Fibroblast of lung (primary cell): Measurements from ENCODE around the gene RPS19BP1. TPM values are rescaled to one million over a fixed set of nuclear protein-coding genes. Genes with fewer than 3 reads are reported as not detected.

Experiments used
- DNase-seq, 2 donors: peaks; one replicate each; pipeline versions ENCODE4 v3.0.0 to v3.0.0-alpha.2; 2010; ENCODE audit warnings: low read depth in 2 of 2
- H2AFZ ChIP-seq: 2 replicates; pipeline ENCODE4 v1.5.1; 2012; ENCODE audit warnings: low read length, control low read depth, inconsistent platforms
- H3K27ac ChIP-seq: 2 replicates; pipeline ENCODE4 v1.5.1; 2011; ENCODE audit warnings: low read length, control low read depth; ENCODE audit not compliant: insufficient read depth
- H3K27me3 ChIP-seq: 2 replicates; pipeline ENCODE4 v1.5.1; 2011; ENCODE audit warnings: mild to moderate bottlenecking, low read length; ENCODE audit not compliant: control insufficient read depth, insufficient read depth
- H3K36me3 ChIP-seq: 2 replicates; pipeline ENCODE4 v1.5.1; 2011; ENCODE audit warnings: low read length; ENCODE audit not compliant: control insufficient read depth, insufficient read depth
- H3K4me1 ChIP-seq: 2 replicates; pipeline ENCODE4 v1.5.1; 2011; ENCODE audit warnings: low read length; ENCODE audit not compliant: control insufficient read depth, insufficient read depth; ENCODE audit errors: extremely low read depth
- H3K4me2 ChIP-seq: 2 replicates; pipeline ENCODE4 v1.5.1; 2011; ENCODE audit warnings: low read length, control low read depth; ENCODE audit not compliant: insufficient read depth; ENCODE audit errors: extremely low read depth
- H3K4me3 ChIP-seq, 4 experiments: fragments of 200-600 bp in 1 of 4; sonication (generic) in 1 of 4; replicated peaks in 1 of 4; 2 replicates each; pipeline ENCODE4 v1.5.1; 2011 to 2016; ENCODE audit warnings: low read length in 4 of 4, low read depth in 3 of 4, mild to moderate bottlenecking in 3 of 4, control low read depth in 2 of 4, inconsistent platforms in 1 of 4, mixed read lengths in 1 of 4; ENCODE audit not compliant: insufficient read depth in 1 of 4; ENCODE audit errors: control extremely low read depth in 1 of 4
- H3K79me2 ChIP-seq: 2 replicates; pipeline ENCODE4 v1.5.1; 2012; ENCODE audit warnings: mild to moderate bottlenecking, low read length, inconsistent platforms; ENCODE audit not compliant: control insufficient read depth, insufficient read depth
- H3K9ac ChIP-seq: 2 replicates; pipeline ENCODE4 v1.5.1; 2011; ENCODE audit warnings: mild to moderate bottlenecking, low read length, control low read depth; ENCODE audit not compliant: insufficient read depth
- H3K9me3 ChIP-seq: 2 replicates; pipeline ENCODE4 v1.5.1; 2012; ENCODE audit warnings: low read depth, low read length; ENCODE audit not compliant: control insufficient read depth, insufficient read depth
- H4K20me1 ChIP-seq: 2 replicates; pipeline ENCODE4 v1.5.1; 2011; ENCODE audit warnings: low read length; ENCODE audit not compliant: control insufficient read depth, insufficient read depth; ENCODE audit errors: extremely low read depth
- EZH2 ChIP-seq: IDR thresholded peaks from 2 replicates; pipeline ENCODE4 v1.5.1; 2012; ENCODE audit warnings: low read length, control low read depth, mild to moderate bottlenecking; ENCODE audit errors: missing control alignments
- polyA plus RNA-seq, 2 donors: library from polyadenylated mRNA; depleted of rRNA in 1 of 2; stranded (reverse) in 1 of 2; unstranded in 1 of 2; fragments of >200 nt; gene quantifications; 2 replicates each; pipeline ENCODE4 v1.2.1, GENCODE V29; 2011 to 2012; ENCODE audit warnings: missing spikeins in 1 of 2
- total RNA-seq: library from RNA; depleted of rRNA; stranded (reverse); fragments of >200 nt; gene quantifications from 2 replicates; pipeline ENCODE4 v1.2.1, GENCODE V29; 2014
- TF ChIP-seq, protein P1 (sequence below), 2 donors: IDR thresholded peaks in 1 of 2; conservative IDR thresholded peaks in 1 of 2; 1 replicate in 1 of 2; 2 replicates in 1 of 2; pipeline ENCODE4 v1.5.1; 2011 to 2012; ENCODE audit warnings: low read length in 2 of 2, control low read depth in 1 of 2, inconsistent platforms in 1 of 2, low read depth in 1 of 2, mild to moderate bottlenecking in 1 of 2

Gene RPS19BP1
- total and polyA plus RNA-seq, 2 donors (not counting 1 experiment from before 2014, with no cell fraction given) = 41.6 to 44.3 TPM

DNA sequence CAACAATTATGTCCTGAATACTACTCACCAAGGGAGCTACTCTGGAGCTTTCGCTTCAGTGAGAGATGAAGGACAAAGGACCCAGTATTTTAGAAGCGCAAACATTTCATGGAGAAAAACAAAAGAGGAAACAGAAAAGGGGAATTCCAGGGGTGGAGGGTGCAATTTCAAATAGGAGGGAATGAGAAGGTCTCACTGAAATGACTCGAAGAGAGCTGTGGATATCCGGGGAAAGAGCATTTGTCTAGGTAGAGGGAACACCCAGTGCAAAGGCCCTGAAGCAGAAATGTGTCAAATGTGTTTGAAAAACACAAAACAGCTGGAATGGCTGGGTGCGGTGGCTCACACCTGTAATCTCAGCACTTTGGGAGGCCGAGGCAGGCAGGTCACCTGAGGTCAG lies 2.4 kb downstream of the RPS19BP1 start:
- H3K27ac ChIP-seq = no peak overlapping the region
- peaks cover 34% of the 10 kb centered on the region for H3K79me2 ChIP-seq
- H3K9me3 ChIP-seq = no peaks in the 10 kb centered on the region
- no peak overlapping the region for H3K4me3 ChIP-seq
- no peak overlapping the region for H3K9ac ChIP-seq
- H3K4me2 ChIP-seq = no peak overlapping the region
- no peak overlapping the region for H2AFZ ChIP-seq
- TF ChIP-seq, protein P1, sequence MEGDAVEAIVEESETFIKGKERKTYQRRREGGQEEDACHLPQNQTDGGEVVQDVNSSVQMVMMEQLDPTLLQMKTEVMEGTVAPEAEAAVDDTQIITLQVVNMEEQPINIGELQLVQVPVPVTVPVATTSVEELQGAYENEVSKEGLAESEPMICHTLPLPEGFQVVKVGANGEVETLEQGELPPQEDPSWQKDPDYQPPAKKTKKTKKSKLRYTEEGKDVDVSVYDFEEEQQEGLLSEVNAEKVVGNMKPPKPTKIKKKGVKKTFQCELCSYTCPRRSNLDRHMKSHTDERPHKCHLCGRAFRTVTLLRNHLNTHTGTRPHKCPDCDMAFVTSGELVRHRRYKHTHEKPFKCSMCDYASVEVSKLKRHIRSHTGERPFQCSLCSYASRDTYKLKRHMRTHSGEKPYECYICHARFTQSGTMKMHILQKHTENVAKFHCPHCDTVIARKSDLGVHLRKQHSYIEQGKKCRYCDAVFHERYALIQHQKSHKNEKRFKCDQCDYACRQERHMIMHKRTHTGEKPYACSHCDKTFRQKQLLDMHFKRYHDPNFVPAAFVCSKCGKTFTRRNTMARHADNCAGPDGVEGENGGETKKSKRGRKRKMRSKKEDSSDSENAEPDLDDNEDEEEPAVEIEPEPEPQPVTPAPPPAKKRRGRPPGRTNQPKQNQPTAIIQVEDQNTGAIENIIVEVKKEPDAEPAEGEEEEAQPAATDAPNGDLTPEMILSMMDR (conservative IDR thresholded peaks at IDR 0.05 in 1 of 2, IDR thresholded peaks at IDR 0.05 in 1 of 2; ENCODE audit: low read depth in 1 of 2, low read length in 2 of 2) = no peak
- no peak for TF ChIP-seq EZH2
- no peaks in the 10 kb centered on the region for H3K27me3 ChIP-seq
- H3K4me1 ChIP-seq = peaks cover 17% of the 10 kb centered on the region
- no peak for DNase-seq
- no peaks in the 10 kb centered on the region for H4K20me1 ChIP-seq
- H3K36me3 ChIP-seq = peaks cover 16% of the 10 kb centered on the region

DNA sequence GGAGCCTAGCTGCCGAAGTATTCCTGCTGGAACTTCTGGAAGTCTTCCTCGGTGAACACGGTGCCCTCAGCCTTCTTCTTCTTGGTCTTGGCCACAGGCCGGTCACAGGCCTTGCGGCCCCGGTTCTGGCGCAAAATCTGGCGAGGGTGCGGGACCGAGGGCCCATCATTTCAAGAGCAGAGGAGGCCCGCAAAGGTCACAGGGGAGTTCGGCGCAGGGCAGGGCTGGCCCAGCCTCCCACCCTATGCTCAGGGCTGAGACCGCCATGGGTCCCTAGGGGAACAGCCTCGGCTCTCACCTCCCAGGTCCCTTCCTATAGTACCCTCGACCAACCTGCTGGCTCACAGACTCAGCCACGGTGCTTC lies 3.1 kb downstream of the RPS19BP1 start:
- DNase-seq = no peak
- Histone ChIP-seq H3K27ac (no peak overlapping the region), H3K9me3 (no peaks in the 10 kb centered on the region), H3K27me3 (no peaks in the 10 kb centered on the region), H3K79me2 (peaks cover 38% of the 10 kb centered on the region), H4K20me1 (no peaks in the 10 kb centered on the region), H3K9ac (no peak overlapping the region), H3K4me3 (no peak overlapping the region), H3K4me1 (peaks cover 17% of the 10 kb centered on the region), H2AFZ (no peak overlapping the region), H3K4me2 (no peak overlapping the region), H3K36me3 (peaks cover 19% of the 10 kb centered on the region)
- TF ChIP-seq EZH2 = no peak
- TF ChIP-seq, protein P1 (conservative IDR thresholded peaks at IDR 0.05 in 1 of 2, IDR thresholded peaks at IDR 0.05 in 1 of 2; ENCODE audit: low read depth in 1 of 2, low read length in 2 of 2) = no peak

DNA sequence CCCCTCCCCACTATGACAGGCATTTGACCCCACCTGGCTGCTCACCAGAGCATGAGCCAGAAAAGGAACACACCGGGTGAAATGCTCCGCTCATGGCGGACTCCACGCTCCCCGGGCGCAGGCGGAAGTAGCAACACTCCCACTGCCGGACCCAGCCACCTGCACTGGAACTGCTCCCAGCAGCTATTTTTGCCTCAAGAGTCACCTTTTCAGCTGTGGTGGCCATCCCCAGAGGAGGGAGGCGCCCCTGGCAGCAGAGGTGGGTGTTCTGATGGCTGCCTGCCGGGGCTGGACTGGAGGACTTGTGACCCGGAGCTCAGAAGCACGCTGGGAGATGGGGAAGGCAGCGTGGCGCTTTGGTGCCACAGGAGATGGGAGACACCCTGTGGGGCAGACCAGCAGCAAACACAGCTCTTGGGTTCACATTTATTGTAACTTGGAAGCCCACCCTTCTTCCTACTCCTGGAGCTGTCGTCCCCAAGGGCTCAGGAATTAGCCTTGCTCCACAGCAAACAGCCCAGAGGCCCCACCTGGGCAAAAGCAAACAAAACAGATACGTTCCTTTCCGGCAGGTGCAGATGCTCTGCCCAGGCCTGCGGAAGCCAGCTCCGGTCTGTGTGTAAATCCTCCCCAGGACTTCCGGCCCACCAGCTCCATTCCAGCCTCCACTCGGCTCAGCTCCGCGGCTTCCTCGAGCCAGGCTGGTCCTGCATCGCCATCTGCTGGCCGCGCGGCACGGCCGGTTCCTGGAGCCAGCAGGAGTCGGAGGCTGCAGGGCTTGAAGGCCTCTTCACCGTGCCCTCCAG lies 3.7 kb downstream of the RPS19BP1 start:
- Histone ChIP-seq H3K4me1 (peaks cover 19% of the 10 kb centered on the region), H3K27me3 (no peaks in the 10 kb centered on the region), H2AFZ (no peak overlapping the region), H3K79me2 (peaks cover 44% of the 10 kb centered on the region), H3K9me3 (no peaks in the 10 kb centered on the region), H3K9ac (no peak overlapping the region), H4K20me1 (no peaks in the 10 kb centered on the region), H3K4me2 (peak overlapping the region; percentile 32), H3K36me3 (peaks cover 24% of the 10 kb centered on the region), H3K27ac (peak overlapping the region; percentile 6), H3K4me3 (peak overlapping the region in 1 of 4 experiments; percentile 2)
- TF ChIP-seq, protein P1 (conservative IDR thresholded peaks at IDR 0.05 in 1 of 2, IDR thresholded peaks at IDR 0.05 in 1 of 2; ENCODE audit: low read depth in 1 of 2, low read length in 2 of 2) = peak; percentile 93 to 94
- no peak for TF ChIP-seq EZH2
- DNase-seq = peak; percentile 92 to 94
